HG02678 (cell line): ENCODE measurements around the gene EYA3.

Experiments
- ATAC-seq: cut with Tn5 transposase; IDR thresholded peaks from one replicate; pipeline ENCODE4 v1.9.1; 2021; ENCODE audit warnings: mild to moderate bottlenecking, moderate library complexity; ENCODE audit not compliant: unreplicated experiment

EYA3 gene

DNA sequence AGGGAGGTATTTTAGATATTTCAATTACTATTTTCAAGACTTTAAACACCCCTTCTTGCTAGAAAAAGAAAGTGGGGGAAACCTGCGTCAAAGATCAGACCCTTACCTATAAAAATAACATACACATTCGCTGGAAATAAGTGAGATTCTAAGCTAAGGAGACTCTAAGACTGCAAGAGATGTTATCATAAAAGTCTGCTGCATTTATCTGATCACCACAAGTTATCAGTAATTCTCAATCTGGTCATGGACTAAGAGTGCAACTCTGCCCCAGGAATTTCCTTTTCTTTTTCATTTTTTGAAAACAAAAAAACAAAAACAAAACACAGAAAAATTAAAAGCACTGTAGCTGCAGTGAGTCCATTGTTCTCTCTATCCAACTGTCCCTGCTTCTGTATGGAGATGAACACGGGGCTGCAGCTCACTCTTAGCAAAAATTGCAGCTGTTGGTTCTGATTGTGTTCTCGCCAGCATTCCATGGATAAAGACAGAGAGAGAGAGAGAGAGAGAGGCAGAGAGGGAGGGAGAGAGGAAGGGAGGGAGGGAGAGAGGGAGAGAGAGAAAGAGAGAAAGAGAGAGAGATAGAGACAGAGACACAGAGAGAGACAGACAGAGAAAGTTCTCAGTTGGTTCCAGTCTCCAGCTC is 114.5 kb downstream of the EYA3 start:
- ATAC-seq = no peak

DNA sequence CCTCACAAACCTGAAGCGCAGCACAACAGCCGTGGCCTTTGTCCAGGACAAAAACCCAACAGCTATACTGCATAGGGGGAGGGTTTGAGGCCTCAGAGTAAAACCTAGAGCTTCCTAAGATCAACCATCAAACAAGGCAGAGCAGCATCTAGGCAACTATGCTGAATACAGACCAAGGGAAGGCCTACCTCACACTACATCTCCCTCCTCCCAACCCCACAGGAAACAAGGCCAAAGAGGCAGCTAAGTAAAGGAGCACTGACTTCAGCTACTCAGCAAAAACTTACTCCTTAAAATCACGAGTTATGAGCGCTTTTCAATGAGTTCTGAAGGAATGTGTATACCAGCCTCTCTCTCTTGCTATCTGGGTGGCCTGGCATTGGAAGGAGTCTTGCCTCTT is 116.3 kb downstream of the EYA3 start:
- ATAC-seq = no peak

DNA sequence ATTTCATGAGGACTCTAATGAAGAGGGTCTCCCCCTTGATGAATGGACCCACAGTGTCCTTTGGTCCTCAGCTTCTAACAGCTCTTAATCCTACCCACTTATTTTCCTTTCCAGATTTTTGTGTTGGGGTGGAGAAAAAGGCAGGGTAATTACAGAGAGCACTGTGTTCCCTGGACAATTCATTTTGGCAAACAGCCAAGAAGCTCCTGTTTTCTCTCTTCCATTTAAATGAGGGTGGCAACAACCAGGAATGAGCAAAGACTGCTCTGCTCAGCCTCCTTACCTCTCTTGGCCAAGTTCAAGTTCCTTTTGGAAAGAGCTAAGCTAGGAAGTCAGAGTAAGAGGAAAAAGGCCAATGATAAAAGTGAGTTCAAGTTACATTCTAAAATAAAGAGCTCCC is 116.7 kb downstream of the EYA3 start:
- no peak for ATAC-seq

DNA sequence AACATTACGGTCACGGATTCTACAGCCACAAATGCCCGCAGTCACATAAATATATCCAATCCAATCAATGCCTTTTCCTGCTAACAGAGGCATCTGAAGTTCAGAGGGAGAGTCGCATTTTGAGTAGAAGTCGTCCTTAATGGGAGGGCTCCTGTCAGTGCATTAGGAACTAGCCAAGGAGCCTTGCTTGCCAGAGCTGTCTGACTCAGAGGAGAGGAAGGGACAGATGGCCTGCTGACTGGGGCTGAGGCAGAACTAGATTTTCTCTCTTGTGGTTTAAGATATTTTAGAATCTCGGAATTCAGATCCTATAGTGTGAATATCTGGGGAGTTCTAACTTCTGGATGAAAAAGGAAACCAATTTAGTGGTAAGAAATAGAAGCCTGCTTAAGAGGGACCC is 118.0 kb downstream of the EYA3 start:
- no peak for ATAC-seq

DNA sequence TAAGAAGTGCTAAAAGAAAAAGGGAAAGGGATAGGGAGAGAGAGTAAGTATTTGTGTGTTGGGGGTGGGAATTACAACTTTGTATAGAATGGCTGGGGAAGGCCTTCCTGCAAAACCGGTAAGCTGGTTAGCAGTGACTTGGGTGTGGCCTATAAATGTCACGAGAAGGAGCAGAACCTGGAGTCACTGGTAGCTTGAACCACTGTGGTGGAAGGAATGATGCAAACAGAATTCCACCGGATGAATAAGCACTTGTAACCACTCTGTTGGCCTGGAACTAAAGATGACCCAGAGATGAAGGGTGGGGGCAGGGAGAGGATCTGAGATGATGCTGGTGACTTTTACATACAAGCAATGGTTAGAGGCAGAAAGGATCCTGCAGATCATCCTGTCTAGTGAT is 119.7 kb downstream of the EYA3 start:
- ATAC-seq = no peak

DNA sequence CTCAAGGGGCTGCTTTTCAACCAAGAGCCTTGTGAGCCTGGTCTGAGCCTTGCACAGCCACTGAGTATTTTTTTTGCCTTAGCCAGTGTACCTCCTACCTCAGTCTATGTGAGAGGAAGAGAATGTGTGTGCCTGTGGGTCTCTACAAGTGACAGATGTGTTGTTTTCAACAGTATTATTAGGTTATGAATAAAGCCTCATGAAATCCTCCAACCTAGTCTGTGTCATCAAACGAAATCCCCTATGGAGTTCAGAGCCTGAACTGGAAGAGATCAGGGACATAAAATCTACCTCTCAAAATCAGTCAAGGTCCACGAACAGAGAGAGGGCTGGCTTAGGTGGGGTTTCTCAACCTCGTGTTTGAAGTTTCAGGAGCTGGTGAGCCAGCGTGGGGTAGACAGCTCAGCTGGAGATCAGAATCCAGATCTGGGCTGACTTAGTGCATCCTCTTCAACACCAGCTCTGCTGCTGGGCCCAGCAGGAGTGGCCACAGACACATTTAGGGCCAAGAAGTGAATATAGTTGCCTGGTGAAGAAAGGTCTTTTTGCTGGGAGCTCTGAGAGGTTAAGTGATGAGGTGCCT is 120.4 kb downstream of the EYA3 start:
- no peak for ATAC-seq

DNA sequence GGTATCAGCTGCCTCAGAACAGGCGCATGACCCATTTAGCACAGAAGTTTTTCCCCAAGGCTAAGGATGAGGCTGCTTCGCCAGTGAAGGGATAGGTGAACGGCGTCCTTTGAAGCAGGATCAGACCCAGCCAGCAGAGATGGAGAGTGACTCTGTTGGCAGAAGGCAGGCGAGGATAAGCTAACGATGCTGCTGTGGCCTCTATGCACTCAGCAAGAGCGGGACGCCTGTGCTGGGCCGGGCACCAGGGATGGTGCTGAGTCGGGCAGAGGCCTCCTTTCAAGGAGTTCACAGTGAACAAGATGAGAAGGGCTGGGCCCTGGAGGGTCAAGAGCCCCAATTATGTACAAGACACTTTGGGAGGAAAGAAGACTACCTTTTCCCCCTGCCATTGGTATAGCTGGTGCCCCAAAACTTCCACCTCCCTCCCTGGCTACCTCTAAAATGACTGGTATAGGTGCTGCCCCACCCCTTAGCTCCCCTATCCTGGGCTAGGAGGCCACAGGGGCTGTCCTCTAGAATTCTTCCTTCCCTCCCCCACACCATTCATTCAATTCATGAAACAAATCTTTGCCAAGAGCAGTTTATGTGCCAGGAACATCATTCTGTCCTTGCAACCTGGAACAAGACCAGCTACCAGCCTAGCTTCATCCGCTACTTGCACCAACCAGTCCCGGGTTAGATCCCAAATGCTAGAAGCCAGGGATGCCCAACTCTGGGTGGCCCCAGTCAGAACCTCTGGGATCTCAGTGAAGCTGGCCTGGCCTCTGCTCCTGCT is 121.1 kb downstream of the EYA3 start:
- no peak for ATAC-seq

DNA sequence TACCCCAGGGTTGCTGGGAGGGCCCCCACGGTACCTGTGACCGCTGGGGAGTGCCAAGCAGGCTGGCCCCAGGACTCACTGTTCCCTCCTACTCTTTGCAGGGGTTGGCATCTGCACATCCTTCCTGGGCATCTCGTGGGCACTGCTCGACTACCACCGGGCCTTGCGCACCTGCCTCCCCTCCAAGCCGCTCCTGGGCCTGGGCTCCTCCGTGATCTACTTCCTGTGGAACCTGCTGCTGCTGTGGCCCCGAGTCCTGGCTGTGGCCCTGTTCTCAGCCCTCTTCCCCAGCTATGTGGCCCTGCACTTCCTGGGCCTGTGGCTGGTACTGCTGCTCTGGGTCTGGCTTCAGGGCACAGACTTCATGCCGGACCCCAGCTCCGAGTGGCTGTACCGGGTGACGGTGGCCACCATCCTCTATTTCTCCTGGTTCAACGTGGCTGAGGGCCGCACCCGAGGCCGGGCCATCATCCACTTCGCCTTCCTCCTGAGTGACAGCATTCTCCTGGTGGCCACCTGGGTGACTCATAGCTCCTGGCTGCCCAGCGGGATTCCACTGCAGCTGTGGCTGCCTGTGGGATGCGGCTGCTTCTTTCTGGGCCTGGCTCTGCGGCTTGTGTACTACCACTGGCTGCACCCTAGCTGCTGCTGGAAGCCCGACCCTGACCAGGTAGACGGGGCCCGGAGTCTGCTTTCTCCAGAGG is 121.9 kb downstream of the EYA3 start:
- no peak for ATAC-seq

DNA sequence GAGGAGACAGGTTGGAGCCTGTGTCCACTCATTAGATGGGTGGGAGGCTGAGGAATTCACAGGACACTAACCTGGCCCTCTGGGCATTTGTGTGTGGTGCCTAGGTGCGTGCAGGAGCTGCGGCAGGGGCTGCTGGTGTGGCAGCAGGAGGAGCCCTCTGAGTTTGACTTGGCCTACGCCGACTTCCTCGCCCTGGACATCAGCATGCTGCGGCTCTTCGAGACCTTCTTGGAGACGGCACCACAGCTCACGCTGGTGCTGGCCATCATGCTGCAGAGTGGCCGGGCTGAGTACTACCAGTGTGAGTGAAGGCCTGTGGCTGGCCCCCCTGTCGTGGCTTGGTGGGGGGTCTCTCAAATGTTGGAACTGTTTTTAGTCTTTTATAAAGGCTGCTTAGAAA is 125.0 kb downstream of the EYA3 start:
- no peak for ATAC-seq

DNA sequence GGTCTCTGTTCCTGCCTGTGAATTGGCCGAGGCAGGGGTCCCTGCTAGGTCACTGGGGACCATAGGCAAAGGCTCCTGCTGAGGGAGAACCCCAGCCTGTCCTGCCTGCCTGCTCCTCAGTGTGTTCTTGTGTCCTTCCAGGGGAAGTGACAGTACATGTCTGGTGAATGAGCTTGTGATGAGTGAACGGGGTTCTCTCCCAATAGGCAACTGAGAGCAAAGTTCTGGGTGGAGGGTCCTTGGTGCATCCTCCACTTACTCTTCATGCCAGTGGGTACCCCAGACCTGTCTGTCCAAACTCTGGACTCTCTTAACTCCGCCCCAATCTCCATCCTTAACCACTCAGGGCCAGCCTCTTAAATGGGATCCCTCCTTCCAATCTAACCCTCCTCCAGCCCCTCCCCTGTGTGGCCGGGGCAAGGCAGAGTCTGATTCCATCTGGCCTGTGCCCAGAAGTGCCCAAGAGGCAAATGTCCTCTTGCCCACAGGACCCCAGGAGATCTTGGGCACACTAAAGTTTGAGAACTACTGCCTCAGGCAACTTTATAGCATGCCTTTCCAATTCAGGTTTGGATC is 126.7 kb downstream of the EYA3 start:
- no peak for ATAC-seq

DNA sequence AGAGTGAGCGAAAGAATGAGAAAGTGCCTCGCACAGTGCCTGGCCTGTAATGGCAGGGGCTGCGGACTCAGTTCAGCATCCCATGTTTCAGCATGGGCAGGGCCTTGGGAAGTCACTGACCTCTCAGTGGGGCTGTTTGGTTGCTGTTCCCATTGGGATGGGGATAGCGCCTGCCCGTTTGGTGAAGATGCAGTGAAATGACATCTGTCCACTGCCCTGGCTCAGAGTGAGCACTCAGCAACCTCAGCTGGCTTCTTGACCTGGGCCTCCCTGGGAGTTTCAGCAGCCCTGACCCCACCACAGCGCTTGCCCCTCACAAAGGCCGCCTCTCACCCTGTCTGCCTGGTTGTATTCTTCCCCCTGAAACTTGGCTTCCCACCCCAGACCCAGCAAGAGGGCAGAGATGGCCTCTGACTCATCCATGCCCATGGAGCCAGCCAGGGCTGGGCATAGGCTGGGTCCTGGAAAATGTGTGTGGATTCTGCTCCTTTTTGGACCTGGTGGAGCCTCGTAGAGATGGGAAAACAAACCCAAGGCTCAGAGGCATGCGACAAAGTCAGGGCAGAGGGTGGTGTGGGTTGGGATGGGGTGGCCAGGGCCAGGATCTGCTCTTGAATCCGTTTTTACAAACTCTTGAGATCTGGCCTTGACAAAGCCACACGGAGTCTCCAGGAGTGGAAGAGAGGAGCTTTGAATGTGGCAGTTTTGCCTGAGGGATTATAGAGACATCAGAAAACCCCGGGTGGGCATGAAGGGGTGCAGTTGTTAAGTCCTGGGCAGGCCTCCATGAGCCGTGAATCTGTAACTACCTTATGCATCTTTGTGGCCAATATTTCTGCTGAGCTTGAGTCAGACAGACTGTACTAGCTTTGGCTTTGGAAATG is 127.4 kb downstream of the EYA3 start:
- no peak for ATAC-seq

DNA sequence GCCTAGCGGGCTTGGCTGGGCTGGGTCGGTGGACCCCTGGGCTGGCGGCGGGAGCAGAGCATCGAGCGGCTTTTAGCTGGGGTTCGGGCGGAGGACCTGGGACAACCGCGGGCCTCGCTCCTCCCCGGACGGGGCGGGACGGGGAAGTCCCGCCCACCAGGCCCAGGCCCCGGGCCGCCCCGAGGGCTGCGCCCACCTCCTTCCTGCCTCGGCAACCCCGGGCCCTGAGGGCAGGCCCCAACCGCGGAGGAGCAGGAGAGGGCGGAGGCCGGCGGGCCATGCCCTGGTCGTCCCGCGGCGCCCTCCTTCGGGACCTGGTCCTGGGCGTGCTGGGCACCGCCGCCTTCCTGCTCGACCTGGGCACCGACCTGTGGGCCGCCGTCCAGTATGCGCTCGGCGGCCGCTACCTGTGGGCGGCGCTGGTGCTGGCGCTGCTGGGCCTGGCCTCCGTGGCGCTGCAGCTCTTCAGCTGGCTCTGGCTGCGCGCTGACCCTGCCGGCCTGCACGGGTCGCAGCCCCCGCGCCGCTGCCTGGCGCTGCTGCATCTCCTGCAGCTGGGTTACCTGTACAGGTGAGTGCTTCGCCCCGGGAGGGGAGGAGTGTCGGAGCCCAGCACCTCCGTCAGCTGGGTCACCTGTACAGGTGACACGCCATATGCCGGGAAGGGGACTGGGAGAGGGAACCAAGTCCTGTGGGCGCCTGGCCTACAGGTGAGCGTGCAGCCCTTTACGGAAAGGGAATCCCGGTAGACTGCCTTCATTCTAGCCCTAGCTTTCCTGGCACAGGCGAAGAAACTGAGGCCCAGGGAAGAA is 128.4 kb downstream of the EYA3 start, which contains the start of gene XKR8:
Gene XKR8 (plus strand): TSS at position 182 of the 812 bp plus-strand sequence. CDS start 97 bp downstream, at position 279.
- peak; percentile 89 for ATAC-seq

DNA sequence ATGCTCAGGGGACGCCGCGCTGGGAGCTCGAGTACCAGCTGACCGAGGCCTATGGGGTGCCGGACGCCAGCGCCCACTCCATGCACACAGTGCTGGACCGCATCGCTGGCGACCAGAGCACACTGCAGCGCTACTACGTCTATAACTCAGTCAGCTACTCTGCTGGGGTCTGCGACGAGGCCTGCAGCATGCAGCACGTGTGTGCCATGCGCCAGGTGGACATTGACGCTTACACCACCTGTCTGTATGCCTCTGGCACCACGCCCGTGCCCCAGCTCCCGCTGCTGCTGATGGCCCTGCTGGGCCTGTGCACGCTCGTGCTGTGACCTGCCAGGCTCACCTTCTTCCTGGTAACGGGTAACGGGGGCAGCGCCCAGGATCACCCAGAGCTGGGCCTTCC is 129.9 kb downstream of the EYA3 start:
- no peak for ATAC-seq

DNA sequence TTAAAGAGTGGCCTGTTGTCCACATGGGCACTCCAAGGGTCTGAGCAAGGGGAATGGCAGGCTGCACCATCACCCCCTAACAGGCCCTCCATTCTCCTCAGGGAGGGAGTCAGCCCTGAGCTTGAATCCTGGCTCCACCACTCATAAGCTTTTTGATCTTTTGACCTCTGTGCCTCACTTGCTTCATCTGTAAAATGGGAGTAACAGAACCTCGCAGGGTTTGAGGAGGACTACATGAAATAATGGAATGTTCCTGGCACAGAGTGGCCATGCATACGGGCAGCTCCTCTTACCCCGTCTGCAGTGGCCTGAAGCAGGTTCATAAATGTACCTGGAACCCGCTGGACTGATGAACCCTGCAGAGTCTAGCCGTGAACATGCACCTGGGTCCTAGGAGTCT is 130.8 kb downstream of the EYA3 start:
- ATAC-seq = no peak

DNA sequence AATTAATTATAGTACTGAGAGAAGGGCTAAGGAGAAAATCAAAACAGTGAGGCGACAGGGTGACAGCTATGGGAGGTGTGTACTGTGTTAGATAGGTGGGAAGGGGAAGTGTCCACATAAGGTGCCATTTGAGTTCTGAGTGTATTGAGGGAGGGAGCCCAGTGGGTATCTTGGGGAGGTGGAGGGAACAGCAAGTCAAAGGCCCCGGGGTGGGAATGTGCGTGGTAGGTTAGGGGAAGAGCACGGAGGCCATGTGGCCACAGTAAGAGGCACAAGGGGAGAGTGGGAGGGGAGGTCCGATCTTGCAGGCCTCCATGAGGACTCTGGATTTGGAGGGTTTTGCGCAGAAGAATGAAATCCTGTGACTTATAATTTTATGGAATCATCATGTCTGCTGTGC is 131.6 kb downstream of the EYA3 start:
- ATAC-seq = no peak

DNA sequence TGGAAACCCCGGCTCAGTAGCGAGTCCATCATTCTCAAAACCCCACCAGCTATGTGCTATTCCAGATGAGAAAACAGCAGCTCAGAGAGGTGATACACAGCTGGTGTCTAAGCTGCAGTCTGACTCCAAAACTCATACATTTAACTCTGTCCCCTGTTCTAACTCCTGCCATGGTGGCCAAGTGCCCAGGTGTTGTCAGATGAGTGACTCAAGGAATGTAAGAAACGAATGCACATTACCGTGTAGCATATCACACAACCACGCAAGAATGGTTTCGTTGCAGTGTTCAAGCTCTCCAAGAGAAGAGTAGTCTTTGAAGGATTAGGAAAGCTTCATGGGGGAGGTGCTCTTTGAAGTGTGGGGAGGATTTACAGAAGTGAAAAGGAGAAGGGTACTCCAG is 133.3 kb downstream of the EYA3 start:
- no peak for ATAC-seq

DNA sequence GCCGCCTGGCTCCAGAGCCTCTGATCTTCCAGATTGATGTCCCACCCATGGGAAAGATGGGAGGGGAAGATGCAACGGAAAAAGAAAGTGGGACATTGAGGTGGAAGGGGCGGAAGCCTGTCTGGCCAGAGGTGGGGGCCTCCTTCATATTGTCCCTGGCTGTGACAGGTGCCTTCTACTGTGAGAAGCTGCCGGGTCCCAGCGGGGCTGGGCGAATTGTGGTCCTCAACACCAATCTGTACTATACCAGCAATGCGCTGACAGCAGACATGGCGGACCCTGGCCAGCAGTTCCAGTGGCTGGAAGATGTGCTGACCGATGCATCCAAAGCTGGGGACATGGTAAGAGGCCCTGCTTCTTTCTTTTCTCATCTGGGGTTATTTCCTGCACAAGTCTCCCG is 134.2 kb downstream of the EYA3 start:
- no peak for ATAC-seq

DNA sequence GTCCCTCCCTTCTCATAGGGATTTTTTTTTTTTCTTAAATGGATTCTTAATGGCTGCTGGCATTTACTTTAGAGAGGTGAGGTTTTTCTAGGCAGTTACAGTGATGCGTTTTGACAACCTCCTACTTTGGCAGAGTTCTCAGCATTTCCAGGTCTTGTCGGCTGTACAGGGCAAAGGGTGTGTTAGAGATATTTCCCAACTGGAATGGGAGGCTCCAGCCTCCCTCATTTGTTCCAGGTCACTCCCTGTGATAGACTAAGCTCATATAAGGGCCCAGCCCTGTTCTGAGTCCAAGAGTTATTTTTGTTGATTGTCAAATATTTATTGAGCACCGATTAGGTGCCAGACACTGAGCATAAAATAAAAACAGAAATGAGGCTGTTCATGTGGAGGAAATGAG is 136.3 kb downstream of the EYA3 start:
- no peak for ATAC-seq

DNA sequence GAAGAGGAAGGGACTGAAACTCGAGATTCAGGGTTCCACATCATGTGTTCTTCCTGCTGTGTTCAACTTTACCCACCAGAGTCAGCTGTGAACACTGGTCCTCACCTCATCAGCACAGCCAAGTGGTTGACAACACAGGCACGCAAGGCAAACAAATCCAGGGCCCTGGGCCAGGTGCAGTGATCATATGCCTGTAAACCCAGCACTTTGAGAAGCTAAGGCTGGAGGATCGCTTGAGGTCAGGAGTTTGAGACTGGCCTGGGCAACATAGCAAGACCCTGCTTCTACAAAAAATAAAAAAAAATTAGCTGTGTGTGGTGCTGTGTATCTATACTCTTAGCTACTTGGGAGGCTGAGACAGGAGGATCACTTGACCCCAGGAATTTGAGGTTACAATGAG is 137.0 kb downstream of the EYA3 start:
- ATAC-seq = no peak
